ENCODE measurements around the gene UNC5B.

UNC5B gene

DNA sequence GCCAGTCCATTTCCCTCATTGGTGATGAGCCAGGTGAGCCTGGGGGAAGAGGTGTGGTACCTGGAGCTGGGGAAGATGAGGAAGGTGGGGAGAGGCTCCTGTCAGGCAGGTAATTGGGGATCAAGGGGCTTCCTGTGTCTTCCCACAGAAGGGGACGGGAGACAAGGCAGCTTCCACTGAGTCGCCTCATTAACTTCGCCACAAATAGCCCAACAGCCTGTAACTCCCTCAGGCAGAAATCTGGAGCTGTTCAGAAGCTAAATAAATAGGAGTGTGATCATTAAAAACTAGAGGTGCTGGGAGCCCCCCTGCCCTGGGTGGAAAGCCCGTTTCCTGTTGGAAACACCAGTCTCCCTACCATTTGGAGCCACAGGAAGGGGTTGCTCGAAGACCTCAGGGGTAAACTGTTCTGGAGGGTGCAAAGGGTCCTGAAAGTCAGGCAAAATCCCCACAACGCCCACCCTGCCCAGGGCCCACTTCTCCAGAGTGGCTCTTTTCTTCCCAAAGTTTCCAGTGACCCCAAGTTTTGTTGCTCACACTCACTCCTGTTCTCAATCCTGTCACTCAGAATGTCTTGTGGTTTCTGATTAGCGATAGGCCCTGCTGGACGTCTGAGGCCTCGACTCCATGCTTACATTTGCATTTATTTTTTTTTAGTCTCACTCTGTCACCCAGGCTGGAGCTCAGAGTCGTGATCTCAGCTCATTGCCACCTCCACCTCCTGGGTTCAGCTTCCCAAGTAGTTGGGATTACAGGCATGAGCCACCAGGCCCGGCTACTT, 25.7 kb downstream of the UNC5B start:
- no peak overlapping the region for H3K4me3 ChIP-seq (ENCODE audit: low read depth, low read length)
- TF ChIP-seq, protein P1, sequence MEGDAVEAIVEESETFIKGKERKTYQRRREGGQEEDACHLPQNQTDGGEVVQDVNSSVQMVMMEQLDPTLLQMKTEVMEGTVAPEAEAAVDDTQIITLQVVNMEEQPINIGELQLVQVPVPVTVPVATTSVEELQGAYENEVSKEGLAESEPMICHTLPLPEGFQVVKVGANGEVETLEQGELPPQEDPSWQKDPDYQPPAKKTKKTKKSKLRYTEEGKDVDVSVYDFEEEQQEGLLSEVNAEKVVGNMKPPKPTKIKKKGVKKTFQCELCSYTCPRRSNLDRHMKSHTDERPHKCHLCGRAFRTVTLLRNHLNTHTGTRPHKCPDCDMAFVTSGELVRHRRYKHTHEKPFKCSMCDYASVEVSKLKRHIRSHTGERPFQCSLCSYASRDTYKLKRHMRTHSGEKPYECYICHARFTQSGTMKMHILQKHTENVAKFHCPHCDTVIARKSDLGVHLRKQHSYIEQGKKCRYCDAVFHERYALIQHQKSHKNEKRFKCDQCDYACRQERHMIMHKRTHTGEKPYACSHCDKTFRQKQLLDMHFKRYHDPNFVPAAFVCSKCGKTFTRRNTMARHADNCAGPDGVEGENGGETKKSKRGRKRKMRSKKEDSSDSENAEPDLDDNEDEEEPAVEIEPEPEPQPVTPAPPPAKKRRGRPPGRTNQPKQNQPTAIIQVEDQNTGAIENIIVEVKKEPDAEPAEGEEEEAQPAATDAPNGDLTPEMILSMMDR (IDR thresholded peaks at IDR 0.05; ENCODE audit: low read depth, low read length, missing control alignments) = no peak
- in situ Hi-C loops (cut with HindIII; ENCODE audit: low sequenced_read_pairs) = no loop called here
- no peak for DNase-seq (ENCODE audit: low read depth)

DNA sequence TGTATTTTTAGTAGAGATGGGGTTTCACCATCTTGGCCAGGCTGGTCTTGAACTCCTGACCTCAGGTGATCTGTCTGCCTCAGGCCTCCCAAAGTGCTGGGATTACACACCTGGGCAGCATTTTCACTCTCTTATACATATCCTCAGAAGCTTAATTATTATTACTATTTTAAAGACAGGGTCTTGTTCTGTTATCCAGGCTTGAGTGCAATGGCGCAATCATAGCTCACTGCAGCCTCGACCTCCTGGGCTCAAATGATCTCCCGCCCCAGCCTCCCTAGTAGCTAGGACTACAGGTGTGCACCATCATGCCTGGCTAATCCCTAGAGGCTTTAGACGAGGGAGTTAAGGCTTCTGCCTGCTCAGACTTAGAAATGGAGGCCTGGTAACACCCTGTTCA, 26.3 kb downstream of the UNC5B start:
- TF ChIP-seq, protein P1 (IDR thresholded peaks at IDR 0.05; ENCODE audit: low read depth, low read length, missing control alignments) = no peak
- no peak overlapping the region for H3K4me3 ChIP-seq (ENCODE audit: low read depth, low read length)
- DNase-seq (ENCODE audit: low read depth) = no peak
- in situ Hi-C loops (cut with HindIII; ENCODE audit: low sequenced_read_pairs) = no loop called here

DNA sequence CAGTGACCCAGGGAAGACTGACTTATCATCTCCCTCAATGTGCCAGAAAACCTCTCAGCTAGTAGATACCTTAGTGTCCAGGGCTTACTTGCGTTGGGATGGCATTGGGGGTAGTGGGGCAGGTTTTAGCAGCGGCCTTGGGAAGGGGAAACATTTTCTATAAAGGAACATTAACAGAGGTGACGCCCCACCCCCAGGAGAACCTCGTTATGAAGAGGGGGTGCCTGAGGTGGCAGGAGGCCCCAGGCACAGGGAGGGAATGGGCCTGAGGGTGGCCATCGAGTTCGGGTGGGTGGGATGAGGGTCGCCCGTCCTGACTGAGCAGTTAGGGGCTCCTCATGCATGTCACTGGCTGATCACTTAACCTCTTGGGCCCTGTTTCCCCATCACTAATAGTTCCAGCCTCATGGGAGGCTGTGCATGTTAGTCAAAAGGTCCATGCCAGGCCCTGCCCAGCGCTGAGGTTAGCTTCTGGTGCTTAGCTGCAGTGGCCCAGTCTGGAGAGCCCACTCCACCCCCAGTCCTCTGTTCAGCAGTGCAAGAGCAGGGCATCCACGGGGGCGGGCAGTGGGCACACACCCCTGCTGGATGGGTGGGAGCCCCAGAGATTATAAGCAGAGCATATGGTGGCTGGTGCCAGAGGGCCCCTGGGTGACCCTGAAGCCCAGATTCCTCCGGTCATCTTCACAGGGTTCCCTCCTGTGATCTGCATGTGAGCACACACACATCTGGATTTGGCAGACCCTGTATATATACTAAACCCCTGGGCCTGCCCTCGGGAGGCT, 27.0 kb downstream of the UNC5B start:
- in situ Hi-C loops (cut with HindIII; ENCODE audit: low sequenced_read_pairs) = no loop called here
- H3K4me3 ChIP-seq (ENCODE audit: low read depth, low read length) = no peak overlapping the region
- TF ChIP-seq, protein P1 (IDR thresholded peaks at IDR 0.05; ENCODE audit: low read depth, low read length, missing control alignments) = no peak
- DNase-seq (ENCODE audit: low read depth) = no peak

DNA sequence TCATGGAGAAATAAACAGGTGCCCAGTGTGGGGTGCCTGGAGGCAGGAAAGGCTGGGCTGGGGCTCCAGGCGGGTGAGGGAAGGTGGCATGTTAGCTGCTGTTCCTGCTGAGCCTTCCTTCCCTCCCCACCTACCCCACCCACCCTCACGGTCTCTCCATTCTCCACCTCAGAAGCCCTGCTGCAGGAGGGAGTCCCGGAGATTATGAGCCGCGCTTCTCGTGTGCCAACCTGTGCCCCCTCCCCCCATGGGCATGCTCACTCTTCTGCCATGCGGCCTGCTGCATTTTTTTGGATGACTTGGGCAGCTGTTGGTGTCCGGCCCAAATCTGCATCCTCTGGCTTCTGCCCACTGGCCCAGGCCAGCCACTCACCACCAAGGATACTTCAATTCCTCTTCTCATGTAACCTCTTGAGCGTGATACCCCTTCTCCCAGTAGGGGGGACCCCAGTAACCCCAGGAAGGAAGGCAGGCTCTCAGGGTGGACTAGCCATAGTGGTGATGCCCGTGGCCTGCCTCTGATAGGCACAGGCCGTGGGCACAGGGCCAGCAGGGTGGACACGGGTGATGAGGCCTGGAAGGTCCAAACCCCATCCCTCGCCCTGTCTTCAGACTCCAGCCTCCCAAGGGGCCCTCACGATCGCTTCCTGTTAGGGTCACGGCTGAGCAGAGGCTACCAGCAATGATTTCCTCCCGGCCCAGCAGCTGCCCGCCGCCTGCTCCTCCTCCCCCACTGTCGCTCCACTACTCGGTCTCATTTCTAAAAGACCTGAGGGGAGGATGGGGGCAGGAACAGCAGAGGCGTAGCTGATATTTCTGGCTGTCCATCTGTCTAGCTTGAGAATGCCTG, 27.8 kb downstream of the UNC5B start:
- H3K4me3 ChIP-seq (ENCODE audit: low read depth, low read length) = no peak overlapping the region
- DNase-seq (ENCODE audit: low read depth) = no peak
- in situ Hi-C loops (cut with HindIII; ENCODE audit: low sequenced_read_pairs) = no loop called here
- TF ChIP-seq, protein P1 (IDR thresholded peaks at IDR 0.05; ENCODE audit: low read depth, low read length, missing control alignments) = no peak

DNA sequence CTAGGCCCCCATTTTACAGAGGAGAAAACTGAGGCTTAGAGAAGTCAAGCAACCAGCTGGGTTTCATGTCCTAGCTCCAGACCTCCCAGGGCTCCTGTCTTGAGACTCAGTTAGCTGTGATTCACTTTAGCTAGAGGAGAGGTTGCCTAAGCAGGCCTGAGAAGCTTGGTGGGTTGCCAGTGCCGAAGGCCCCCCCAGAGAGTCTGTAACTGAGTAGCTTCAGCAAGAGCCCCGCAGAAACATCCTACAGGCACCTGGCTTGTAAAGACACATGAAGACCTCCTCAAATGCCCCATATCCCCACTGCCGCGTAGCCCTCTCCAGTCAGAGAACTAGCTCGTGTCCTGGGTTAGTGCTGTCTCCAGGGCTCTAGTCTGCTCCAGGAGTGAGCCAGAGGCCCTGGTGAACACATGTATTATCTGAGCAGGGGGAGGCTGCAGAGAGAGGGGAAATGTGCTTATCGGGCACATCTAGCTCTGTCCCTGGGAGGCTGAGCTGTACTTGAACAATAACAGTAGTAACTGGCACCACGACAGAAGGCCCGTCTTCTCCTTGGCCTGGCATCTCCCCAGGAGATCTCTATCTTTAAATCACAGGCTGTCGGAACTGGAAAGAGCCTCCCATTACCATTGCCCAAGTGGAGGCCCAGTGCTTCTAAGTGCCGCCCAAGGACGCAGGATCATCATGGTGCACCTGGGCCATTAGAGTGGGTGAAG, 28.9 kb downstream of the UNC5B start:
- TF ChIP-seq, protein P1 (IDR thresholded peaks at IDR 0.05; ENCODE audit: low read depth, low read length, missing control alignments) = no peak
- in situ Hi-C loops (cut with HindIII; ENCODE audit: low sequenced_read_pairs) = no loop called here
- no peak for DNase-seq (ENCODE audit: low read depth)
- H3K4me3 ChIP-seq (ENCODE audit: low read depth, low read length) = no peak overlapping the region
